Fibroblast of skin of scalp (primary cell): ENCODE measurements around the gene GRM7.

Experiments
- DNase-seq: peaks from one replicate; pipeline ENCODE4 v3.0.0-alpha.2; 2013

Gene GRM7

GRCh38 chr3:7322957-7323669 is 462.2 kb downstream of the GRM7 start:
- no peak for DNase-seq

- DNase-seq, result no peak
Observed at GRCh38 chr3:7328339-7328738, 467.4 kb downstream of the GRM7 start.

GRCh38 chr3:7332696-7333095 is 471.8 kb downstream of the GRM7 start:
- DNase-seq, result no peak

GRCh38 chr3:7333125-7333524 is 472.2 kb downstream of the GRM7 start:
- no peak for DNase-seq

- no peak for DNase-seq
Observed at GRCh38 chr3:7340795-7341194, 479.9 kb downstream of the GRM7 start.

- DNase-seq, result no peak
Observed at GRCh38 chr3:7346364-7346763, 485.4 kb downstream of the GRM7 start.

GRCh38 chr3:7357101-7357500 is 496.2 kb downstream of the GRM7 start:
- DNase-seq, result no peak

- DNase-seq, result no peak
Observed at GRCh38 chr3:7367968-7368367, 507.1 kb downstream of the GRM7 start.

GRCh38 chr3:7368597-7368996 is 507.7 kb downstream of the GRM7 start:
- DNase-seq, result no peak

GRCh38 chr3:7371693-7372572 is 511.0 kb downstream of the GRM7 start:
- no peak for DNase-seq

- DNase-seq, result no peak
Observed at GRCh38 chr3:7377103-7377502, 516.2 kb downstream of the GRM7 start.

GRCh38 chr3:7381741-7382140 is 520.8 kb downstream of the GRM7 start:
- DNase-seq, result no peak

- peak; percentile 15 for DNase-seq
Observed at GRCh38 chr3:7382293-7383010, 521.5 kb downstream of the GRM7 start.

GRCh38 chr3:7385635-7386034 is 524.7 kb downstream of the GRM7 start:
- peak; percentile 0 for DNase-seq

- DNase-seq, result no peak
Observed at GRCh38 chr3:7388026-7388425, 527.1 kb downstream of the GRM7 start.

- DNase-seq, result no peak
Observed at GRCh38 chr3:7392206-7392605, 531.3 kb downstream of the GRM7 start.

- no peak for DNase-seq
Observed at GRCh38 chr3:7393944-7394605, 533.2 kb downstream of the GRM7 start.

GRCh38 chr3:7396534-7396933 is 535.6 kb downstream of the GRM7 start:
- no peak for DNase-seq

- no peak for DNase-seq
Observed at GRCh38 chr3:7397097-7397496, 536.2 kb downstream of the GRM7 start.

- DNase-seq, result no peak
Observed at GRCh38 chr3:7400360-7400759, 539.4 kb downstream of the GRM7 start.

- DNase-seq, result no peak
Observed at GRCh38 chr3:7401418-7401817, 540.5 kb downstream of the GRM7 start.

GRCh38 chr3:7407107-7407506 is 546.2 kb downstream of the GRM7 start:
- no peak for DNase-seq

GRCh38 chr3:7410782-7411181 is 549.9 kb downstream of the GRM7 start:
- DNase-seq, result no peak
